ENCODE data around the gene CNIH2. TPM values are rescaled to one million over a fixed set of nuclear protein-coding genes. Genes with fewer than 3 reads are reported as not detected.

Gene CNIH2
- total RNA-seq, 1 donor from 2014 or later = 1.7 TPM

DNA sequence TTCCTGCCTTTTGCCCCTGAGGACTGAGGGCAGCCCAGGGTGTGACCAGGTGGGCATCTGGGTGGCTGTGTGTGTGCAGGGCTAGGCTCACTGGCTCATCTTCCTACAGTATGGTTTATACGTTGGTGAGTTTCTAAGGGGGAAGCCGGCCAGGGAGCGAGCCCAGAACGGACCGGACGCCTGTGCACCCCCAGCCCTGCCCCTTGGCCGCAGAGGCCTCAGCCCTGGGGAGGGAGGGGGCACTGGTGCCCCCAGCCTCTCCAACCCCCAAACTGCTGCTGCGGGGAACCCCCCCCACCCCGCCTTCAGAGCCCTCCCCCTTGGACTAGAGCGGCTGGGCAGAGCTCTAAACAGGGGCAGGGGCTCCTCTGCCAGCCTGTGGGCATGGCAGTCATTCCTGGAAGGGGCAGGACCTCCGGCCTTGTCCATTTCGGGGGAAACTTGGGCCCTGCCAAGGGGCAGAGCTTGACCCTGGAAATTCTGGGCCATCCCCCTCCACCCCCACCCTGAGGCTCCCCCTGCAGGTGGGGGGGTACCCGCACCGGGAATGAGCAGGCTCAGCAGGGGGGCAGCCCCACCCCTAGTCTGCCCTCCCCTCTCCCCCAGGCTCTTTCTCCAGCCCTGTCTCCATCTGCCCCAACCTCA lies 5.6 kb downstream of the CNIH2 start:
- H3K4me3 Mint-ChIP-seq = no peak overlapping the region
- peak overlapping the region; percentile 58 for H3K27ac Mint-ChIP-seq
- no peaks in the 10 kb centered on the region for H3K9me3 Mint-ChIP-seq
- no peak for DNase-seq (ENCODE audit: low spot score)
- intact Hi-C loops (cut with micrococcal nuclease) = no loop called here
- H3K36me3 Mint-ChIP-seq (ENCODE audit: low read depth) = peaks cover 6% of the 10 kb centered on the region
- peaks cover 10% of the 10 kb centered on the region for H3K27me3 Mint-ChIP-seq (ENCODE audit: insufficient read depth)
- peaks cover 29% of the 10 kb centered on the region for H3K4me1 Mint-ChIP-seq (ENCODE audit: low read depth)

- intact Hi-C loops (cut with micrococcal nuclease) = no loop called here
- Mint-ChIP-seq H3K4me1 (ENCODE audit: low read depth) (peaks cover 36% of the 10 kb centered on the region), H3K27me3 (ENCODE audit: insufficient read depth) (peaks cover 11% of the 10 kb centered on the region), H3K27ac (no peak overlapping the region), H3K36me3 (ENCODE audit: low read depth) (peaks cover 9% of the 10 kb centered on the region), H3K4me3 (no peak overlapping the region), H3K9me3 (no peaks in the 10 kb centered on the region)
- no peak for DNase-seq (ENCODE audit: low spot score)
Observed at GRCh38 chr11:66284526-66285078, 6.6 kb downstream of the CNIH2 start.

- Mint-ChIP-seq H3K27ac (no peak overlapping the region), H3K9me3 (no peaks in the 10 kb centered on the region), H3K4me1 (ENCODE audit: low read depth) (peaks cover 44% of the 10 kb centered on the region), H3K27me3 (ENCODE audit: insufficient read depth) (peaks cover 9% of the 10 kb centered on the region), H3K4me3 (peak overlapping the region; percentile 33), H3K36me3 (ENCODE audit: low read depth) (peaks cover 9% of the 10 kb centered on the region)
- intact Hi-C loops (cut with micrococcal nuclease) = no loop called here
- DNase-seq (ENCODE audit: low spot score) = no peak
Observed at GRCh38 chr11:66285250-66285947, 7.4 kb downstream of the CNIH2 start.

DNA sequence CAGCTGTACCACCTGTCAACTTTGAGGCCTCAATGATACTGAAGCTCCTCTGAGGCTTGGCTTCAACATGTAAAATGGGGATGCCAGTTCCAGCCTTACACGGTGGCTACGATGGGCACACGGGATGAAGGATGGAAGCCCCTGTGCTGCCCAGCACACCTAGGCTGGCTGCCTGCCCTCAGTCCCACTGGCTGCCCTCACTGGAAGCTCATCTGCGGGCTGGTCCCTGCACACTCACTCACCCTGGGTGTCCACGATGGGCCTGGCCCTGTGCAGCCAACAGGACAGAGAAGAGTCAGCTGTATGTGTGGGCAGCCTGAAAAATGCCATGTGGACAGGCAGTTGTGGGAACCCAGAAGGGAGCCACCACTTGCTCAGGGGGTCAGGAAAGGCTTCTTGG lies 8.7 kb downstream of the CNIH2 start:
- Mint-ChIP-seq H3K4me3 (peak overlapping the region; percentile 95), H3K27ac (no peak overlapping the region), H3K27me3 (ENCODE audit: insufficient read depth) (peaks cover 18% of the 10 kb centered on the region), H3K9me3 (no peaks in the 10 kb centered on the region), H3K4me1 (ENCODE audit: low read depth) (peaks cover 48% of the 10 kb centered on the region), H3K36me3 (ENCODE audit: low read depth) (peaks cover 9% of the 10 kb centered on the region)
- DNase-seq (ENCODE audit: low spot score) = no peak
- intact Hi-C loops (cut with micrococcal nuclease) = no loop called here

DNA sequence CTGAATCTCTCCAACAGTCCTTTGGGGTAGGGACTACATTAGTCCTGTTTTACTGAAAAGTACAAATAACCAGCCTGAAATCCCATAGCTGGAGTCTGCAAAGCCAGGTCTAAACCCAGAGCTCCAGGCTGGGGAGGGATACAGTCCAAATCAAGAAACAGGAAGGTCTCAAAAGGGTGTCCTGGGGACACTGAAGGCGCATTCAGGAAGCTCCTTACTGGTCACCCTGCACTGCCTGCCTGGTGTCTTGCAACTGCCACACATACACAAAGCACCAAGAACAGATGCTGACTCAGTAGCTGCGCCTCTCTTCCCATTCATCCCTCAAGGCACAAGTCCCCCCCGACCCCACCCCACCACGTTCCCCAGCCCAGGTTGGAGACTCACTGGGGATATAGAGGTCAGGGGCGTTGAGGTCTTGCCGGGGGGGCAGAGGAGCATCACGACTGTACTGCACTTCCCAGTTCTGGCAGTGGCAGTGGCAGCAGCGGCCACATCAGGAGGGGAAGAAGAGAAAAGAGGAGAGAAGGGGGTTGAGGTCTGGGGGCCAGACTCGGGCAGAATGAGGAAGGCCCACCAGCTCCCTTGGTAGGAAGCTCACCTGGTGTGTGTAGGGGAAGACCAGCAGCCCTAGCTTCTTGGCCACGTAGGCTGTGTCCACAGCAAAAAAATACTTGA lies 9.4 kb downstream of the CNIH2 start:
- Mint-ChIP-seq H3K4me1 (ENCODE audit: low read depth) (peaks cover 42% of the 10 kb centered on the region), H3K27me3 (ENCODE audit: insufficient read depth) (peaks cover 15% of the 10 kb centered on the region), H3K27ac (peak overlapping the region; percentile 68), H3K4me3 (peak overlapping the region; percentile 95), H3K9me3 (no peaks in the 10 kb centered on the region), H3K36me3 (ENCODE audit: low read depth) (peaks cover 9% of the 10 kb centered on the region)
- intact Hi-C loops (cut with micrococcal nuclease) = no loop called here
- no peak for DNase-seq (ENCODE audit: low spot score)

GRCh38 chr11:66287889-66288670 lies 10.1 kb downstream of the CNIH2 start:
- intact Hi-C loops (cut with micrococcal nuclease) = loop anchor here (2.0 kb wide), 1 partner anchor 1065 kb away; the partner anchor contains the start of gene POLD4
- Mint-ChIP-seq H3K27me3 (ENCODE audit: insufficient read depth) (peaks cover 21% of the 10 kb centered on the region), H3K4me3 (peak overlapping the region; percentile 95), H3K9me3 (no peaks in the 10 kb centered on the region), H3K27ac (peak overlapping the region; percentile 93), H3K36me3 (ENCODE audit: low read depth) (peaks cover 9% of the 10 kb centered on the region), H3K4me1 (ENCODE audit: low read depth) (peaks cover 41% of the 10 kb centered on the region)
- DNase-seq (ENCODE audit: low spot score) = no peak

DNA sequence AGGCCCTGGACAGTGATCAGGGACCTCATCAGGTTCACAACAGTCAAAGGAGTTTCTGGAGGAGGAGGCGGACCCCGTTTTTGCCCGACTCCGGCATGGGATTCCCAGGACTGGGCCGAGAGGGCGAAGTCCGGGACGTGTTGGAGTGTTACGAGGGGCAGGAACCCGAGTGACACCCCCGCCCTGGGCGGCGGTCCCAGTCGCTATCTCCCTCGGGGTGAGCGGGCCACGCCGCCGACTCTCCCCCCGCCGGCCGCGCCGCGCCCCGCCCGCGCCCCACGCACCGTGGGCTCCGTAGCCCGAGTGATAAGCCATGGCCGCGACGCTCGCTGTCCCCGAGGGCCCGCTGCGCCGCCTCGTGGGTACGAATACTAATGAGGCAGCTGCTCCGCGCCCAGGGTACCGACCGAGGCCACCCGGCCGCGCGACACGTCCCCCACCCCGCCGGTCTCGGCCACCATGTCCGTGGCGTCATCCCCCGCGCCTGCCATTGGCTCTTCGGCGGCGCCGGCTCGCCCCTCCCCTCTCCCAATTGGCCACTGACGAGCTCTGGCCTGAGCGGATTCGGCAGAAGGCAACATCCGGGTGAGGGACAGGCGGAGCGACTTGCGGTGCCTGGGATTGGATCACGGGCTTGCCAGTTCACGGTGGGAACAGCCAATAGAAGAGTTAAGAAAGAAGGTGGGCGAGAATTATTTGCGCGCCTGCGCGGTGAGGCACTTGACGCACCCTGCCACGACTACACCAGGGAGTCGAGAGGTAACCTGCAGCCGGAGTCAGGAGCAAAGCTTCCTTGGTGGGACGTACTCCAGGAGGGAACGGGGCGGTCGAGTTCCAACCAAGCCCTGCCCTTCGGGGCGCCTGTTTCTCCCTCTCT lies 10.9 kb downstream of the CNIH2 start, which contains the start of gene YIF1A:
TSS of gene YIF1A (minus strand) at position 473 of the 877 bp plus-strand sequence. CDS start at position 315, 158 bp downstream.
- intact Hi-C loops (cut with micrococcal nuclease) = loop anchor here (1.0 to 2.0 kb wide), 8 partner anchors 21 to 1064 kb away; partner anchors contain the start of genes NPAS4, POLD4 and RAB1B
- Mint-ChIP-seq H3K9me3 (no peaks in the 10 kb centered on the region), H3K27ac (peak within 1 kb of the TSS; percentile 99), H3K27me3 (ENCODE audit: insufficient read depth) (peaks cover 28% of the 10 kb centered on the region), H3K36me3 (ENCODE audit: low read depth) (peaks cover 9% of the 10 kb centered on the region), H3K4me1 (ENCODE audit: low read depth) (peaks cover 39% of the 10 kb centered on the region), H3K4me3 (peak within 1 kb of the TSS; percentile 95)
- peak; percentile 99 for DNase-seq (ENCODE audit: low spot score)

- H3K4me3 Mint-ChIP-seq = peak overlapping the region; percentile 95
- H3K4me1 Mint-ChIP-seq (ENCODE audit: low read depth) = peaks cover 39% of the 10 kb centered on the region
- no peaks in the 10 kb centered on the region for H3K9me3 Mint-ChIP-seq
- peak overlapping the region; percentile 99 for H3K27ac Mint-ChIP-seq
- H3K27me3 Mint-ChIP-seq (ENCODE audit: insufficient read depth) = peaks cover 28% of the 10 kb centered on the region
- peak; percentile 78 for DNase-seq (ENCODE audit: low spot score)
- intact Hi-C loops (cut with micrococcal nuclease) = loop anchor here (1.0 to 2.0 kb wide), 8 partner anchors 21 to 1063 kb away; partner anchors contain the start of genes NPAS4, POLD4 and RAB1B
- peaks cover 5% of the 10 kb centered on the region for H3K36me3 Mint-ChIP-seq (ENCODE audit: low read depth)
Observed at GRCh38 chr11:66289548-66290329, 11.8 kb downstream of the CNIH2 start.

- H3K4me1 Mint-ChIP-seq (ENCODE audit: low read depth) = peaks cover 39% of the 10 kb centered on the region
- no peaks in the 10 kb centered on the region for H3K9me3 Mint-ChIP-seq
- H3K36me3 Mint-ChIP-seq (ENCODE audit: low read depth) = peaks cover 5% of the 10 kb centered on the region
- no peak overlapping the region for H3K27ac Mint-ChIP-seq
- H3K27me3 Mint-ChIP-seq (ENCODE audit: insufficient read depth) = peaks cover 28% of the 10 kb centered on the region
- H3K4me3 Mint-ChIP-seq = peak overlapping the region; percentile 95
- intact Hi-C loops (cut with micrococcal nuclease) = no loop called here
- DNase-seq (ENCODE audit: low spot score) = no peak
Observed at GRCh38 chr11:66290330-66290621, 12.3 kb downstream of the CNIH2 start.

- H3K36me3 Mint-ChIP-seq (ENCODE audit: low read depth) = peaks cover 5% of the 10 kb centered on the region
- H3K4me3 Mint-ChIP-seq = no peak overlapping the region
- no peaks in the 10 kb centered on the region for H3K9me3 Mint-ChIP-seq
- intact Hi-C loops (cut with micrococcal nuclease) = no loop called here
- DNase-seq (ENCODE audit: low spot score) = no peak
- H3K27ac Mint-ChIP-seq = no peak overlapping the region
- peaks cover 39% of the 10 kb centered on the region for H3K4me1 Mint-ChIP-seq (ENCODE audit: low read depth)
- H3K27me3 Mint-ChIP-seq (ENCODE audit: insufficient read depth) = peaks cover 31% of the 10 kb centered on the region
Observed at GRCh38 chr11:66291303-66291705, 13.3 kb downstream of the CNIH2 start.

Data from activated T-helper 1 cell treated with anti-CD3 and anti-CD28 coated beads, Interleukin-12 subunit alpha, Interleukin-12 subunit beta, Interleukin-2, Interleukin-4 antibody, amounts not matched to agents 30 ng/mL and 10 ng/mL and 1 ng/mL, durations not matched to agents 14 hours and 24 hours and 36 hours (primary cell).